H1 (cell line): Measurements from ENCODE around the gene NIN.

Source experiments
- ASH2L ChIP-seq: fragments of 200-600, 300-600 bp; sonication (generic); IDR thresholded peaks from one replicate; pipeline ENCODE4 v1.7.1; 2017; ENCODE audit warnings: low read length
- ATF2 ChIP-seq: IDR thresholded peaks from 2 replicates; pipeline ENCODE4 v1.6.1; 2012; ENCODE audit warnings: low read length, inconsistent platforms
- BCL11A ChIP-seq, 2 experiments: IDR thresholded peaks; one replicate each; pipeline ENCODE4 v1.6.1; 2011; ENCODE audit warnings: low read depth in 2 of 2, low read length in 2 of 2, mild to moderate bottlenecking in 2 of 2
- CBX8 ChIP-seq: fragments of 300-800, 300-1000 bp; sonication (generic); IDR thresholded peaks from 2 replicates; pipeline ENCODE4 v1.7.1; 2016; ENCODE audit warnings: low read depth, low read length, borderline replicate concordance
- CHD7 ChIP-seq: fragments of 300-600 bp; sonication (generic); IDR thresholded peaks from 2 replicates; pipeline ENCODE4 v1.7.1; 2012; ENCODE audit warnings: low read length, moderate library complexity, mild to moderate bottlenecking, inconsistent platforms; ENCODE audit not compliant: insufficient replicate concordance
- CTCF ChIP-seq, 3 experiments: IDR thresholded peaks; 1 replicate in 2 of 3; 2 replicates in 1 of 3; pipeline versions ENCODE4 v1.5.1 to v1.6.1; 2011; ENCODE audit warnings: low read length in 3 of 3, mild to moderate bottlenecking in 3 of 3, inconsistent platforms in 2 of 3, low read depth in 1 of 3, moderate library complexity in 1 of 3; ENCODE audit not compliant: insufficient read depth in 1 of 3; ENCODE audit errors: control extremely low read depth in 1 of 3
- JUN ChIP-seq: IDR thresholded peaks from 2 replicates; pipeline ENCODE4 v1.6.1; 2011; ENCODE audit warnings: low read depth, mild to moderate bottlenecking, improper control_type of control experiment, low read length
- JUND ChIP-seq: IDR thresholded peaks from 2 replicates; pipeline ENCODE4 v1.6.1; 2011; ENCODE audit warnings: mild to moderate bottlenecking, improper control_type of control experiment, low read length
- PHF8 ChIP-seq: fragments of 200-600 bp; sonication (generic); conservative IDR thresholded peaks from 2 replicates; pipeline ENCODE4 v1.7.1; 2012; ENCODE audit warnings: low read depth, mild to moderate bottlenecking, inconsistent platforms, low read length, moderate library complexity
- POLR2A ChIP-seq, 2 experiments: IDR thresholded peaks; 1 replicate in 1 of 2; 2 replicates in 1 of 2; pipeline ENCODE4 v1.6.1; 2011; ENCODE audit warnings: low read depth in 2 of 2, low read length in 2 of 2, mild to moderate bottlenecking in 2 of 2; ENCODE audit errors: control extremely low read depth in 1 of 2
- RFX5 ChIP-seq: IDR thresholded peaks from 2 replicates; pipeline ENCODE4 v1.6.1; 2011; ENCODE audit warnings: low read depth, low read length, improper control_type of control experiment, borderline replicate concordance
- SIRT6 ChIP-seq: IDR thresholded peaks from one replicate; pipeline ENCODE4 v1.7.1; 2012; ENCODE audit warnings: low read length, inconsistent platforms
- SP1 ChIP-seq: IDR thresholded peaks from 2 replicates; pipeline ENCODE4 v1.6.1; 2011; ENCODE audit warnings: low read depth, low read length
- TAF7 ChIP-seq: optimal IDR thresholded peaks from 2 replicates; pipeline ENCODE3; 2011; ENCODE audit warnings: low read depth, mild to moderate bottlenecking, inconsistent platforms, low read length, moderate library complexity, borderline replicate concordance

GRCh38 chr14:50839048-50839447 lies 8.1 kb upstream of the NIN start:
- no peak for TF ChIP-seq TAF7
- no peak for TF ChIP-seq ASH2L
- no peak for TF ChIP-seq SIRT6
- TF ChIP-seq BCL11A (IDR thresholded peaks at IDR 0.05; ENCODE audit: low read depth in 2 of 2, low read length in 2 of 2): no peak
- TF ChIP-seq PHF8: no peak
- no peak for TF ChIP-seq CBX8
- TF ChIP-seq CTCF (IDR thresholded peaks at IDR 0.05; ENCODE audit: control extremely low read depth in 1 of 3, insufficient read depth in 1 of 3, low read depth in 1 of 3, low read length in 3 of 3): no peak
- no peak for TF ChIP-seq JUN
- TF ChIP-seq JUND: no peak
- TF ChIP-seq ATF2: no peak
- no peak for TF ChIP-seq SP1
- TF ChIP-seq POLR2A (IDR thresholded peaks at IDR 0.05; ENCODE audit: control extremely low read depth in 1 of 2, low read depth in 2 of 2, low read length in 2 of 2): no peak
- TF ChIP-seq RFX5: no peak
- TF ChIP-seq CHD7: no peak
